Measurements from ENCODE around the gene KRTAP2-4. TPM values are rescaled to one million over a fixed set of nuclear protein-coding genes. Genes with fewer than 3 reads are reported as not detected.
"Not testable (repeated sequence)": the region's sequence is repeated elsewhere in the genome, so short reads cannot be mapped to it uniquely, and the experiment has no call there.

Gene KRTAP2-4
- polyA plus RNA-seq, 1 donor (not counting 4 experiments of a cell fraction or from before 2014, with no cell fraction given) = not detected

- no peak overlapping the region for H3K27ac ChIP-seq (ENCODE audit: control insufficient read depth, insufficient read depth, low read length)
- no peaks in the 10 kb centered on the region for H3K9me3 ChIP-seq (ENCODE audit: control insufficient read depth, low read depth, low read length)
- no peaks in the 10 kb centered on the region for H4K20me1 ChIP-seq (ENCODE audit: control insufficient read depth, extremely low read depth, insufficient read depth, low read length)
- H3K4me3 ChIP-seq (ENCODE audit: control insufficient read depth in 2 of 3, extremely low read depth in 1 of 3, insufficient read depth in 2 of 3, low read depth in 1 of 3, low read length in 3 of 3) = no peak overlapping the region
- H3K4me1 ChIP-seq (ENCODE audit: control insufficient read depth, extremely low read depth, insufficient read depth, low read length) = no peaks in the 10 kb centered on the region
- dilution Hi-C loops (cut with MboI; ENCODE audit: extremely low pct_ligation_motif_present, low sequenced_read_pairs) = no loop called here
- FAIRE-seq = no peak
- no peaks in the 10 kb centered on the region for H3K27me3 ChIP-seq (ENCODE audit: control insufficient read depth, extremely low read depth, insufficient read depth, low read length)
- H2AFZ ChIP-seq (ENCODE audit: control insufficient read depth, low read length) = no peak overlapping the region
- H3K9me1 ChIP-seq (ENCODE audit: control insufficient read depth, extremely low read depth, insufficient read depth, low read length) = no peaks in the 10 kb centered on the region
- no peak for TF ChIP-seq CTCF (optimal IDR thresholded peaks at IDR 0.05 in 1 of 3, IDR thresholded peaks at IDR 0.05 in 1 of 3, conservative IDR thresholded peaks at IDR 0.05 in 1 of 3; ENCODE audit: extremely low read depth in 1 of 3, insufficient read depth in 2 of 3, low read length in 3 of 3)
- TF ChIP-seq EZH2 (IDR thresholded peaks at IDR 0.05; ENCODE audit: low read length) = no peak
- H3K4me2 ChIP-seq (ENCODE audit: control insufficient read depth, extremely low read depth, insufficient read depth, low read depth, low read length) = no peak overlapping the region
- no peak for DNase-seq (ENCODE audit: low read depth, low spot score)
- no peaks in the 10 kb centered on the region for H3K79me2 ChIP-seq (ENCODE audit: control insufficient read depth, insufficient read depth, low read length)
- H3K36me3 ChIP-seq (ENCODE audit: control insufficient read depth in 2 of 2, extremely low read depth in 1 of 2, insufficient read depth in 2 of 2, low read length in 2 of 2) = no peaks in the 10 kb centered on the region
- no peak overlapping the region for H3K9ac ChIP-seq (ENCODE audit: control insufficient read depth, extremely low read depth, insufficient read depth, low read length)
Observed at GRCh38 chr17:41037853-41038350, 27.8 kb downstream of the KRTAP2-4 start.

- dilution Hi-C loops (cut with MboI; ENCODE audit: extremely low pct_ligation_motif_present, low sequenced_read_pairs); H3K27ac ChIP-seq (ENCODE audit: control insufficient read depth, insufficient read depth, low read length); H3K4me2 ChIP-seq (ENCODE audit: control insufficient read depth, extremely low read depth, insufficient read depth, low read depth, low read length); FAIRE-seq; H3K27me3 ChIP-seq (ENCODE audit: control insufficient read depth, extremely low read depth, insufficient read depth, low read length); H3K9ac ChIP-seq (ENCODE audit: control insufficient read depth, extremely low read depth, insufficient read depth, low read length); H3K4me3 ChIP-seq (ENCODE audit: control insufficient read depth in 2 of 3, extremely low read depth in 1 of 3, insufficient read depth in 2 of 3, low read depth in 1 of 3, low read length in 3 of 3); H3K9me3 ChIP-seq (ENCODE audit: control insufficient read depth, low read depth, low read length); H4K20me1 ChIP-seq (ENCODE audit: control insufficient read depth, extremely low read depth, insufficient read depth, low read length); H3K4me1 ChIP-seq (ENCODE audit: control insufficient read depth, extremely low read depth, insufficient read depth, low read length); DNase-seq (ENCODE audit: low read depth, low spot score); H3K79me2 ChIP-seq (ENCODE audit: control insufficient read depth, insufficient read depth, low read length); H3K9me1 ChIP-seq (ENCODE audit: control insufficient read depth, extremely low read depth, insufficient read depth, low read length); H3K36me3 ChIP-seq (ENCODE audit: control insufficient read depth in 2 of 2, extremely low read depth in 1 of 2, insufficient read depth in 2 of 2, low read length in 2 of 2); H2AFZ ChIP-seq (ENCODE audit: control insufficient read depth, low read length): not testable (repeated sequence)
Observed at GRCh38 chr17:41034346-41034935, 31.2 kb downstream of the KRTAP2-4 start, which contains the start of gene KRTAP1-3. Gene KRTAP1-3 (minus strand): TSS chr17:41034874. CDS start chr17:41034821, 53 bp downstream.

Data from keratinocyte (primary cell).